H9 (cell line): Measurements from ENCODE around the gene SEMA6A. TPM values are rescaled to one million over a fixed set of nuclear protein-coding genes. Genes with fewer than 3 reads are reported as not detected.
A peak's percentile ranks its signal among the peaks of the same experiment; 100 is the strongest.

ENCODE experiments used
- DNase-seq: peaks from one replicate; pipeline ENCODE4 v3.0.0-alpha.2; 2017
- H2AFZ ChIP-seq: one replicate; pipeline ENCODE4 v1.6.1; 2013; ENCODE audit warnings: mild to moderate bottlenecking, low read length, control low read depth, moderate library complexity
- H2AK5ac ChIP-seq: 2 replicates; pipeline ENCODE4 v1.6.1; 2013; ENCODE audit warnings: low read length, control low read depth, mixed read lengths; ENCODE audit not compliant: insufficient read length
- H2BK120ac ChIP-seq: one replicate; pipeline ENCODE4 v1.6.1; 2013; ENCODE audit warnings: low read depth, mild to moderate bottlenecking, low read length, control low read depth, inconsistent platforms; ENCODE audit not compliant: poor library complexity, severe bottlenecking
- H2BK12ac ChIP-seq: 2 replicates; pipeline ENCODE4 v1.6.1; 2013; ENCODE audit warnings: low read length, control low read depth, mixed read lengths, low read depth; ENCODE audit not compliant: insufficient read length
- H2BK15ac ChIP-seq: 2 replicates; pipeline ENCODE4 v1.6.1; 2013; ENCODE audit warnings: low read depth, low read length, control low read depth
- H2BK20ac ChIP-seq: one replicate; pipeline ENCODE4 v1.6.1; 2013; ENCODE audit warnings: low read depth, mild to moderate bottlenecking, low read length, control low read depth, inconsistent platforms; ENCODE audit not compliant: poor library complexity, severe bottlenecking
- H2BK5ac ChIP-seq: 2 replicates; pipeline ENCODE4 v1.6.1; 2013; ENCODE audit warnings: low read length, control low read depth, mixed read lengths; ENCODE audit not compliant: insufficient read length
- H3K14ac ChIP-seq: 2 replicates; pipeline ENCODE4 v1.6.1; 2013; ENCODE audit warnings: low read length, control low read depth; ENCODE audit not compliant: insufficient read depth
- H3K18ac ChIP-seq: 2 replicates; pipeline ENCODE4 v1.6.1; 2013; ENCODE audit warnings: low read depth, mild to moderate bottlenecking, mixed read lengths, low read length, control low read depth; ENCODE audit not compliant: insufficient read length
- H3K23ac ChIP-seq: 2 replicates; pipeline ENCODE4 v1.6.1; 2013; ENCODE audit warnings: low read length, control low read depth, mixed read lengths, low read depth; ENCODE audit not compliant: insufficient read length
- H3K23me2 ChIP-seq: 2 replicates; pipeline ENCODE4 v1.6.1; 2013; ENCODE audit warnings: low read depth, mild to moderate bottlenecking, mixed read lengths, low read length, control low read depth; ENCODE audit not compliant: insufficient read length, poor library complexity, severe bottlenecking
- H3K27ac ChIP-seq: 2 replicates; pipeline ENCODE4 v1.5.1; 2013; ENCODE audit warnings: low read length, control low read depth, mixed read lengths, low read depth; ENCODE audit not compliant: insufficient read length
- H3K27me3 ChIP-seq: 2 replicates; pipeline ENCODE4 v1.6.1; 2013; ENCODE audit warnings: low read length, control low read depth, inconsistent platforms; ENCODE audit not compliant: insufficient read depth
- H3K4ac ChIP-seq: 2 replicates; pipeline ENCODE4 v1.6.1; 2013; ENCODE audit warnings: low read depth, mild to moderate bottlenecking, control low read depth, inconsistent platforms, low read length, moderate library complexity
- H3K4me1 ChIP-seq: 2 replicates; pipeline ENCODE4 v1.6.1; 2013; ENCODE audit warnings: low read length, control low read depth, inconsistent platforms; ENCODE audit not compliant: insufficient read depth
- H3K4me2 ChIP-seq: 2 replicates; pipeline ENCODE4 v1.6.1; 2013; ENCODE audit warnings: low read length, control low read depth, mixed read lengths; ENCODE audit not compliant: insufficient read length, insufficient read depth
- H3K56ac ChIP-seq: 2 replicates; pipeline ENCODE4 v1.6.1; 2013; ENCODE audit warnings: low read depth, mild to moderate bottlenecking, mixed read lengths, low read length, control low read depth; ENCODE audit not compliant: insufficient read length
- H3K79me1 ChIP-seq: 2 replicates; pipeline ENCODE4 v1.6.1; 2013; ENCODE audit warnings: low read depth, mild to moderate bottlenecking, moderate library complexity, low read length, control low read depth, inconsistent platforms; ENCODE audit not compliant: insufficient read depth, poor library complexity, severe bottlenecking
- H3K79me2 ChIP-seq: 2 replicates; pipeline ENCODE4 v1.6.1; 2013; ENCODE audit warnings: low read length, control low read depth, inconsistent platforms; ENCODE audit not compliant: insufficient read depth
- H3K9ac ChIP-seq: 2 replicates; pipeline ENCODE4 v1.6.1; 2013; ENCODE audit warnings: low read length, control low read depth, mixed read lengths; ENCODE audit not compliant: insufficient read length; ENCODE audit errors: extremely low read depth
- H3K9me3 ChIP-seq: one replicate; pipeline ENCODE4 v1.6.1; 2013; ENCODE audit warnings: low read depth, low read length, inconsistent platforms; ENCODE audit not compliant: control insufficient read depth
- H3T11ph ChIP-seq: one replicate; pipeline ENCODE4 v1.6.1; 2013; ENCODE audit warnings: mild to moderate bottlenecking, low read length, control low read depth, inconsistent platforms
- H4K20me1 ChIP-seq: one replicate; pipeline ENCODE4 v1.6.1; 2013; ENCODE audit not compliant: control insufficient read depth, insufficient read length, insufficient read depth
- H4K5ac ChIP-seq: 2 replicates; pipeline ENCODE4 v1.6.1; 2013; ENCODE audit warnings: low read depth, mild to moderate bottlenecking, mixed read lengths, low read length, control low read depth; ENCODE audit not compliant: insufficient read length
- H4K8ac ChIP-seq: replicated peaks from 2 replicates; pipeline ENCODE4 v1.6.1; 2013; ENCODE audit warnings: low read length, control low read depth, mixed read lengths, low read depth; ENCODE audit not compliant: insufficient read length
- H4K91ac ChIP-seq: 2 replicates; pipeline ENCODE4 v1.6.1; 2013; ENCODE audit warnings: low read depth, mild to moderate bottlenecking, moderate library complexity, mixed read lengths, low read length, control low read depth; ENCODE audit not compliant: insufficient read length
- H3K27ac Mint-ChIP-seq, 3 experiments: 2 replicates in 2 of 3; 3 replicates in 1 of 3; pipeline ENCODE4 v1.8.0; 2020 to 2021; ENCODE audit warnings: mixed read lengths in 3 of 3, mild to moderate bottlenecking in 1 of 3, moderate library complexity in 1 of 3
- H3K27me3 Mint-ChIP-seq: 2 replicates; pipeline ENCODE4 v1.8.0; 2021; ENCODE audit warnings: low read depth, mild to moderate bottlenecking, moderate library complexity, mixed read lengths
- H3K36me3 Mint-ChIP-seq, 3 experiments: 2 replicates in 2 of 3; 3 replicates in 1 of 3; pipeline ENCODE4 v1.8.0; 2020 to 2021; ENCODE audit warnings: low read depth in 3 of 3, mixed read lengths in 3 of 3; ENCODE audit not compliant: insufficient read depth in 1 of 3
- H3K4me1 Mint-ChIP-seq, 2 experiments: 2 replicates each; pipeline ENCODE4 v1.8.0; 2020; ENCODE audit warnings: mixed read lengths in 2 of 2
- H3K4me3 Mint-ChIP-seq, 2 experiments: 2 replicates in 1 of 2; 3 replicates in 1 of 2; pipeline ENCODE4 v1.8.0; 2020 to 2021; ENCODE audit warnings: mild to moderate bottlenecking in 2 of 2, mixed read lengths in 2 of 2, moderate library complexity in 1 of 2
- H3K9me3 Mint-ChIP-seq, 2 experiments: 2 replicates in 1 of 2; 3 replicates in 1 of 2; pipeline ENCODE4 v1.8.0; 2020; ENCODE audit warnings: mild to moderate bottlenecking in 2 of 2, mixed read lengths in 2 of 2, moderate library complexity in 1 of 2
- WGBS: extraction: QIAGEN DNeasy Blood & Tissue Kit; methylation state at CpG from one replicate; pipeline ENCODE4 v1.1.7; 2013; ENCODE audit warnings: missing lambda C conversion rate, low lambda C conversion rate, mixed read lengths; ENCODE audit not compliant: insufficient read length; ENCODE audit errors: extremely low coverage; 5-methylcytosine and 5-hydroxymethylcytosine counted together
- total RNA-seq: library from RNA; stranded (reverse); gene quantifications from 2 replicates; pipeline ENCODE4 v1.2.1, GENCODE V29; 2021
- TF ChIP-seq, protein P1 (sequence below): fragments of 200-600 bp; sonication (generic); conservative IDR thresholded peaks from 3 replicates; pipeline ENCODE4 v1.8.0; 2021; ENCODE audit warnings: antibody characterized with exemption, mild to moderate bottlenecking

The SEMA6A gene
- total RNA-seq, 1 experiment from 2014 or later = 354 TPM

DNA sequence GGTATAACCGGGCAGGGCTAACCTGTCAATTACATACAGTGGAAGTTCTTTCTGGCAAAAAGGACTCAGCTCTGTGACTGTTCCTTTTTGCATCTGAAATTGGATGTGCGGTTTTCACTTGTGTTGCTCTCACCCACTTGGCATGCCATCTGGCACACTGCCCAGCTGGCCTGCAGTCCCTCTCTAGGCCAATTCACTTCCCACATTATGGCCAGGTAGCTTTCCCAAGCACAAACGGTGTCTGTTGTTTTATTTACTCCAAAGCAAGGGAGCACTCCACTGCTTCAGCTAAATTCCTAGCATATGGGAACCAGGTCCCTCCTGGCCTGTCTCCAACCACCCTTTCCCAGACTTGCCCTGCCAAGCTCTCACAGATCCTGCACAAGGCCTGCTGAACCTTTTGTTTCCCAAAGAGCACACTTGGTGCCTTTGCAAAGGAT lies 132.5 kb downstream of the SEMA6A start:
- Histone ChIP-seq H3K79me2 (no peaks in the 10 kb centered on the region), H3K27me3 (0 out of 2 replicates have a peak, but pooled peaks cover 2% of the 10 kb centered on the region), H2AFZ (no peak overlapping the region), H3K56ac (no peak overlapping the region), H3K23ac (no peak overlapping the region), H2BK15ac (no peak overlapping the region), H2BK20ac (no peak overlapping the region), H2BK12ac (no peak overlapping the region), H3K9ac (no peak overlapping the region), H3K4ac (no peak overlapping the region), H4K8ac (no peak overlapping the region), H2BK120ac (no peak overlapping the region), H2BK5ac (no peak overlapping the region), H2AK5ac (no peak overlapping the region), H4K91ac (no peak overlapping the region), H3K9me3 (no peaks in the 10 kb centered on the region), H3K23me2 (no peaks in the 10 kb centered on the region), H3K79me1 (no peaks in the 10 kb centered on the region), H4K5ac (no peak overlapping the region), H3K14ac (no peak overlapping the region), H3K4me2 (no peak overlapping the region), H3T11ph (no peak overlapping the region), H4K20me1 (no peaks in the 10 kb centered on the region), H3K4me1 (peaks cover 5% of the 10 kb centered on the region), H3K27ac (no peak overlapping the region), H3K18ac (no peak overlapping the region)
- TF ChIP-seq, protein P1, sequence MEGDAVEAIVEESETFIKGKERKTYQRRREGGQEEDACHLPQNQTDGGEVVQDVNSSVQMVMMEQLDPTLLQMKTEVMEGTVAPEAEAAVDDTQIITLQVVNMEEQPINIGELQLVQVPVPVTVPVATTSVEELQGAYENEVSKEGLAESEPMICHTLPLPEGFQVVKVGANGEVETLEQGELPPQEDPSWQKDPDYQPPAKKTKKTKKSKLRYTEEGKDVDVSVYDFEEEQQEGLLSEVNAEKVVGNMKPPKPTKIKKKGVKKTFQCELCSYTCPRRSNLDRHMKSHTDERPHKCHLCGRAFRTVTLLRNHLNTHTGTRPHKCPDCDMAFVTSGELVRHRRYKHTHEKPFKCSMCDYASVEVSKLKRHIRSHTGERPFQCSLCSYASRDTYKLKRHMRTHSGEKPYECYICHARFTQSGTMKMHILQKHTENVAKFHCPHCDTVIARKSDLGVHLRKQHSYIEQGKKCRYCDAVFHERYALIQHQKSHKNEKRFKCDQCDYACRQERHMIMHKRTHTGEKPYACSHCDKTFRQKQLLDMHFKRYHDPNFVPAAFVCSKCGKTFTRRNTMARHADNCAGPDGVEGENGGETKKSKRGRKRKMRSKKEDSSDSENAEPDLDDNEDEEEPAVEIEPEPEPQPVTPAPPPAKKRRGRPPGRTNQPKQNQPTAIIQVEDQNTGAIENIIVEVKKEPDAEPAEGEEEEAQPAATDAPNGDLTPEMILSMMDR = no peak
- peak; percentile 66 for DNase-seq
- Mint-ChIP-seq H3K36me3 (peaks cover 20 to 34% (median 25%) of the 10 kb centered on the region in 3 experiments; a peak in 6 of 7 replicates), H3K9me3 (no peaks in the 10 kb centered on the region; a peak in 1 of 5 replicates), H3K27ac (peak overlapping the region in 2 of 3 experiments; percentile 68 to 69; a peak in 3 of 7 replicates), H3K4me3 (no peak overlapping the region), H3K27me3 (peaks cover 35% of the 10 kb centered on the region), H3K4me1 (peaks cover 64 to 82% of the 10 kb centered on the region in 2 experiments)
- WGBS = no CpG with 5 or more reads among the region's 3 CpGs
